Measurements from ENCODE around the gene SLC6A20.

SLC6A20 gene

DNA sequence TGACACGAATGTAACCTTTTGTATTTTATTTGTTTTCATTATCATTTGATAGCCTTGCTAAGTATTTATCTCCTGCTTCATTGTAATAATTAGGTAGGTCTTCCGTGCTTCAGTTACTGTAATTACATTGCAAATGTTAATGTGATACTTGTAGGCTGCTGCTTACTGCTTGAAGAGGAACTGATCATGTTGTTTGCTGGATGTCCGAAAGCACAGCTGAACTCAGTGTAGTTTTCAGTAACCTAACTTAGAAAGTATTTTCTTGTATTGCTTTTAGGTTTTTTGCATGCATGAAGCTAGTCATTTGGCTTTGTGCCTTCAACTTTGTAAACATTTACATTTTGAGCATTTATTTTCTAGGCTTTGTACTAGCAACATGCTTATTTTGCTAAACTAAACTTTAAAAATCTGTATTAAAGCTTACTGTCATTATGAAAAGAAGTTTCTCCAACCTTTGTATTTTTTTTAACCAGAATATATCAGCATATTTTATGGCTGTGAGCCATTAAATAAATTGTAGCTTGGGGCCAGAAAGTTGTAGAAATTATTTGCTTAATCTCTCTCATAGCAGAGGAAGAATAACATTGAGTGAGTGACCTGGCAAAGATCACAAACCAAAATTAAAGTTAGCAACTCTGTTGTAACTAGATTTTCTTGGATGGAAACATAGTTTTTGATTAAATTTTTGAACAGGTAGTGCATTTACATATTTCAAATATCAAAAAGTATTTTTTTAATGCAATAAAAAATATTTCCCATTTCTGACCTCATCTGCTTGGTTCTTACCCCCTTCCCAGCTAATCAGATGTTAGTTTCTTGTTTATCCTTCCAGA lies 76.5 kb downstream of the SLC6A20 start:
- DNase-seq (ENCODE audit: low read depth in 2 of 2) = no peak

DNA sequence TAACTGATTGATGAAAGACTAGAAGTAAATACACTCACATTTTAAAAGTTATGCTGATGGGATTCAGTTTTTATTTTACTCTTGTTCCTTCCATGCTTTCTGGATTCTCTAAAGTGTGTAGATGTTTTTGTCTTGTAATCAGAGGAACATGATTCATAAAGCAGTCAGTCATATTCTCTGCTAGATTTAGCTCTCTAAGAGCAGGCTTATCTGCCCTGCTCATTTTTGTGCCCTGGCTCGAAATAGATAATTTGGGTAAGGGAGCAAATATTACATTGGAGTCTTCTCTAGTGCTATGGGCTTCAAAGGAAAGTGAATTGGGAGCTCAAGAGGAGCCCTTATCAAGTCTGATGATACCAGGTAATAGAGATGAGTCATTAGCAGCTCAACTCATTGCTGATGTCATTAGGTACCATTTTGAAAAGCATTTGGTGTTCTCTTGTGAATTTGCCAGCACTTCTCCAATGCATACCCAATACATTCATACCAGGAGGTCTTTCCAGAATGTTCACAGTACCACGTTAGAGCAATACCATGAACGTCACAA lies 79.5 kb downstream of the SLC6A20 start:
- no peak for DNase-seq (ENCODE audit: low read depth in 2 of 2)

DNA sequence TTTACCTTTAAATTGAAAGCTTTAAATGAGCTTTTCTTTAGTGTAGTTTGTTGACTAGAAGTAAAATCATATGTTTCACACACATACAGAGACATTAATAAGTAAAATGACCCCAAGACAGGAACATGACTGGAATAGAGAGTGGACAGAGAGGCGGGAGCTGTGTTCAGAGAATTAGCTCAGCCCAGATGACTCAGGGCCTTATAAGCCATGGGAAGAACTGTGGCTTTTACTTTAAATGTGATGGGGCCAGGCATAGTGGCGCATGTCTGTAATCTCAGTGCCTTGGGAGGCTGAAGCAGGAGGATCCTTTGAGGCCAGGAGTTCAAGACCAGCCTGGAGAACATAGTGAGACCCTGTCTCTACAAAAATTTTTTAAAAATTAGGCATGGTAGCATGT lies 80.4 kb downstream of the SLC6A20 start:
- DNase-seq (ENCODE audit: low read depth in 2 of 2) = no peak

DNA sequence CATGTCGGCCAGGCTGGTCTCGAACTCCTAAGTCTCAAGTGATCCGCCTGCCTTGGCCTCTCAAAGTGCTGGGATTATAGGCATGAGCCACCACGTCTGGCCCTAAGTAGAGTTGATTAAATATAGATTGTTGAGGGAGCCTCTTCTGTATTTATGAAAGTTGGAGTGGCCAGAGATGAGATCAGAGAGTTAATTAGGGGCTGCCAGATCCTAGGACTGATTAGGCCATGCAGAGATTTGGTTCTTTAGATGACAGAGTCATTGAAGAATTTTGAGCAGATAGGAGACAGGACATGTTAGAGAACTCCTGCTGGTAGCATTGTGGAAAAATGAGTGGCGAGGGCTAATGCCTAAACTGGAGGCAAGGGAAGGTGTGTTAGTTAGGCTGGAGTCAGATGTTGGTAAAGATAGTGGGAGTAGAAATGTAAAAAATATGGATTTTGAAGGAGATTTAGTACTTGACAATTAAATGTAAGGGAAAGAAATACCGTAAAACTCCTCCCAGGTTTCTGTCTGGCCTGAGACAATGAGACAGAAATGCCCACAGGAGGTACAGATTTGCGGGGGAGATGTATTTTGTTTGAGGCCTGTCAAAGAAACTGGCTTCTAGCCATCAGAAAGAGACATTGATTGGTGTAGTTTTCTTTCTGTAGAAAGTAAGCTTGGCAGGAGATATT lies 83.8 kb downstream of the SLC6A20 start:
- no peak for DNase-seq (ENCODE audit: low read depth in 2 of 2)

GRCh38 chr3:45711931-45712330 lies 84.4 kb downstream of the SLC6A20 start:
- no peak for DNase-seq (ENCODE audit: low read depth in 2 of 2)

DNA sequence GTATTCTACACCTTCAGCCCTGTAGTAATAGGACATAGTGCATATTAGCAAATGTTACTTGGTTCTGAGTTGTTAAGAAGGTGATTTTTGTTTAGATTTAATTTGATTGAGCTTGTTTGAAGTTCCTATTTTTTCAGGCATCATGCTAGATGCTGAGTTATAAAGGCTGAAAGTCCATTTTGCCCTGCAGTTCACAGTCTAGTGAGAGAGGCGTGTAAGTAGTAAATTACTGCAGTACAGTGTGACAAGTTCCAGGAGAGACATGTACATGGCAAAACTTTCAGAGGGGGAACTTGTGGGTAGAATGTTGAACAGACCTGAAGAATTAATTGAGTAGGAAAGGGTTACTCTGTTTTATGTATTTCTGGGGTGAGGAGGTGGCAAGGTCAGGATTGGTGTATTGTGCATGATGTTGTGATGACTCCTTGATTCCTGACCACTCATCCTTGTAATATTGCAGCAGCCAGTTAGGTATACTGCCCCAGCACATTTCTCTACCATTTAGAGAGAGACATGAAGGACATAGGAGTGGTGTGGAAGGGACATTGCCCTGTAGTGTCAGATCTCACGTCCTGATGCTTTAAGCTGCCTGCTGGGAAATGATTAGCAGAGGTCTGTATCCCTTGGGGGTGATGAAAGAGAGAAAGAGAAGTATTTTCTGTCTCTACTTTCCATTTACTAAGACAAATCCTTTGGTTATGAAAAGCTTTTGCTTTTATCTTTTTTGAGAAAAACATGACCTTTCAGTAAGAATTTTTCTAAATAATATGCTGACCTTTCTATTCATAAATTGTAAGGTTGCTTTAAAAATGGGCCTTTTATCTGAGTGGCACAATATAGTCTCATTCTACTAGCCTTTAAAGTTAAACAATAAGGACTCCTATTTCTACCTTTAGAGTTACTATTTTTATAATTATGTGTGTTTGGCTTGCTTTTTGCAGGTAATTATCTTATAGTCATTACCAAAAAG lies 90.2 kb downstream of the SLC6A20 start:
- DNase-seq (ENCODE audit: low read depth in 2 of 2) = no peak
